Measurements from ENCODE around the gene MALAT1.

- no peak for TF ChIP-seq CTCF (IDR thresholded peaks at IDR 0.05)
- no peak for TF ChIP-seq EZH2phosphoT487 (IDR thresholded peaks at IDR 0.05)
Measured at GRCh38 chr11:65532388-65533064, 33.7 kb downstream of the MALAT1 start.

Data from neural progenitor cell (in vitro differentiated cells).